GM19351 (cell line): ENCODE measurements around the gene EI24.
"Not testable (repeated sequence)": the region's sequence is repeated elsewhere in the genome, so short reads cannot be mapped to it uniquely, and the experiment has no call there.

ENCODE experiments used
- ATAC-seq: cut with Tn5 transposase; IDR thresholded peaks from one replicate; pipeline ENCODE4 v1.9.1; 2021; ENCODE audit warnings: mild to moderate bottlenecking, moderate library complexity; ENCODE audit not compliant: unreplicated experiment

Gene EI24

GRCh38 chr11:125568970-125569914 lies at the start of gene EI24:
EI24 (plus strand) TSS chr11:125569477; CDS start chr11:125572528, 3,051 bp downstream.
- ATAC-seq, result peak; percentile 93

- no peak for ATAC-seq
Measured at GRCh38 chr11:125519860-125520834, 49.1 kb upstream of the EI24 start.

DNA sequence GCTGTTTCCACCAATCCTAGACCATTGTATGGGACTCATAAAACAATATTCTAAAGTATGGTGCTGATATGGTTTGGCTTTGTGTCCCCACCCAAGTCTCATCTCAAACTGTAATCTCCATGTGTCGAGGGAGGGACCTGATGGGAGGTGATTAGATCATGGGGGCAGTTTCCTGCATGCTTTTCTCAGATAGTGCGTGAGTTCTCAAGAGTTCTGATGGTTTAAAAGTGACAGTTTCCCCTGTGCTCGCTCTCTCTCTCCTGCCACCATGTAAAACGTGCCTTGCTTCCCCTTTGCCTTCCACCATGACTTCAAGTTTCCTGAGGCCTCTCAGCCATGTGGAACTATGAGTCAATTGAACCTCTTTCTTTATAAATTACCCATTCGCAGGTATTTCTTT lies 44.0 kb upstream of the EI24 start:
- ATAC-seq, result no peak

GRCh38 chr11:125532668-125533067 lies 36.6 kb upstream of the EI24 start:
- ATAC-seq, result no peak

DNA sequence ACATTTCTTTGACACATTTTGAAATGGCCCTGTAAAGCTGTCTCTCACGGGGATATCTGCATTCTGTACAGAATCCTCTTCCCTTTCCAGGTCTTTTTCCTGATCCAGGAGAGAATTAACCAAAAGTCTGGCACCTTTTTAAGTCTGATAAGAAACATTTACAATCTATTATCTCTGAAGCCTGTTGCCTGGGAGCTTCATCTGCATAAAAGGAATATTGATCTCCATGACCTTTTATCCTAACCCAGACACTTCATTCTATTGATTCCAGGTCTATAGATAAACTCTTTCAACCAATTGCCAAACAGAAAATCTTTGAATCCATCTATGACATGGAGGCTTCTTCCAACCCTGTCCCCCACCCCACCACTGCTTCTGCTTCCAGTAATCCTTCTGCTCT lies 33.7 kb upstream of the EI24 start:
- ATAC-seq, result no peak

- ATAC-seq, result not testable (repeated sequence)
Measured at GRCh38 chr11:125536834-125537233, 32.4 kb upstream of the EI24 start.

- ATAC-seq, result no peak
Measured at GRCh38 chr11:125542709-125543108, 26.6 kb upstream of the EI24 start.

- no peak for ATAC-seq
Measured at GRCh38 chr11:125550780-125551179, 18.5 kb upstream of the EI24 start.

- no peak for ATAC-seq
Measured at GRCh38 chr11:125551835-125552342, 17.4 kb upstream of the EI24 start.

- ATAC-seq, result no peak
Measured at GRCh38 chr11:125552927-125553326, 16.4 kb upstream of the EI24 start.

- ATAC-seq, result no peak
Measured at GRCh38 chr11:125553357-125553756, 15.9 kb upstream of the EI24 start.

- ATAC-seq, result no peak
Measured at GRCh38 chr11:125554038-125554437, 15.2 kb upstream of the EI24 start.

GRCh38 chr11:125559888-125560287 lies 9.4 kb upstream of the EI24 start:
- ATAC-seq, result no peak

- ATAC-seq, result no peak
Measured at GRCh38 chr11:125561924-125562323, 7.4 kb upstream of the EI24 start.

GRCh38 chr11:125562430-125562829 lies 6.8 kb upstream of the EI24 start:
- ATAC-seq, result no peak

DNA sequence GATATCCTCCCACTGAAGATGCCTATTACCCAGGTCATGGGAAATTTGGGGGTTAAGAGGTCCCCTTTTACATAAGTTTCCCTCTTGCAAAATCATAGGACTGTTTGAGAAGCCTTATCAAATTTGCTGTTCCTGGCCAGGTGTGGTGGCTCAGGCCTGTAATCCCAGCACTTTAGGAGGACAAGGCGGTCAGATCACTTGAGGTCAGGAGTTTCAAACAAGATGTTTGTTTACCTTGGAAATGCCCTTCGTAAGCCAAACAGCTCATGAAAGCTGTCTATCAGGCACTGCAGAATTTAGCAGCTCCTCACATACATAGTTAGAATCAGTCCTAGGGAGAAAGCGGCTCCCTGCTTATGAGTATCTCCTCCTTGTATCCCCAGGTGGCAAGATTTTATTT lies 4.9 kb upstream of the EI24 start:
- no peak for ATAC-seq

DNA sequence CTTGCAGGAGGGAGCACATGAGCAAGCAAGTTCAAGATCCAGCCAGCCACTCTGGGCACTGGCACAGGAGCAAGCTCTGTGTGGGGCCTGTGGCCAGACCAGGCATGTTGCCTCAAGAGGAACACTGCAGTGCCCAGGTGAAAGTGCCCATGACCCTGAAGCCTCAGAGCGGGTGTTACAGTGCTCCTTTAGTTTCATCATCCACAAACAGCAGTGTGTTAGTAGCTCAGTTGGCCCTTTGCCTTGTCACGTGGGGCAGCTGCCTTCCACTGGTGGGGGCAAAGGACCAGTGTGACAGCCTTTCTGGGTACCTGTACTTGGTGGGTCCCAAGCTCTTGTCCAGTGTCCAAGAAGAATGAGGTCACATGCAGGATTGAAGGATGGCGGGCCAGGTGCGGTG lies 3.0 kb upstream of the EI24 start:
- ATAC-seq, result no peak

DNA sequence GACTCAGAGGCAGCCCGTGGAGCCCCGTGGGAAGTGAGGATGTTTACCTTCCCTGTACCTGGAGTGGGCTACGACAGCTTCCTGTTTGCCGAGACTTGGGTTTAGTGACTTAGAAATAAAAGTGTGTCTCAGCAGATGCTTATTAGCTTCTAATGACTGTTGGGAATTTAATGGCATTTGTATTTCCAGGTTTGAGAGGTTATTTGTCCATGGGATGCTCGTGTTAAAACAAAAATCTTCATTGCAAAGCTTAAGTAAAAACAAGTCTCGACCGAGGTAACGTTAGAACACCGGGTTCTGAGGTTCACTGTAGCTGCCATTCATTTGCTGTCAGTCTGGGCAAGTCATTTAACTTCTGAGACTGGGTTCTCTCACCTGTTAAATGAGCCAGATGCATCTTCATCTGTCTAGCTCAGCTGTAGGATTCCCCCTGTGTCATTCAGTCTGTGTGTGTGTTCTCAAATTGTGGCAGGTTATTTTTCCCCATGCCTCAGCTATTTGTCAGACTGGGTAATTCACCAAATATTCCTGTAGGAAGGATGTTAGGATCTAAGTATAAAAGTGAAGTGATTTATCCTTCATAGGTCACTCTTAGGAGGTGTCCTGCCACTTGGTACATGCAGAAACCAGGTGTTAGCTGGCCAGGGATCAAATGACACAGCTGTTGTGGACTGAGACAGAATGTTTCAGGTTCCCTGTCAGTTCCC lies 791 bp downstream of the EI24 start:
- peak; percentile 34 for ATAC-seq

DNA sequence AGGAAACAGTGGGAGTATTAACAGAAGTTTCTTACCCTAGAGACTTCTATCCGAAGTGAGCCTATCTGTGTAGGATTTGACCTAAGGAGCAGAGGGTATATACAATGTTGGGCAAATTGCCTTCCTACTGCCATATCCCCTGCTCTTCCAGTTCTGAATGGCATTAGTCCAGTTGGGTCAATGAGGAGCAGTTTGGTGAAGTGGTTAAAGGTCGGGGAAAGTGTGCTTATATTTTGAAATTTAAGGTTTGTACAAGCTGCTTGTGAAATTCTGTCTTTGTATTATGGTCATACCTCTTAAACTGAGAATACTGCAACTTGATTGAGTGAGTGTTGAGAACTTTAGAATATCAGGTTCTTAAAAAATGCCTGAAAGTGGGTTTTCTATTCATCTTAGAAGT lies 1.7 kb downstream of the EI24 start:
- no peak for ATAC-seq

- no peak for ATAC-seq
Measured at GRCh38 chr11:125572916-125573315, 3.6 kb downstream of the EI24 start.

DNA sequence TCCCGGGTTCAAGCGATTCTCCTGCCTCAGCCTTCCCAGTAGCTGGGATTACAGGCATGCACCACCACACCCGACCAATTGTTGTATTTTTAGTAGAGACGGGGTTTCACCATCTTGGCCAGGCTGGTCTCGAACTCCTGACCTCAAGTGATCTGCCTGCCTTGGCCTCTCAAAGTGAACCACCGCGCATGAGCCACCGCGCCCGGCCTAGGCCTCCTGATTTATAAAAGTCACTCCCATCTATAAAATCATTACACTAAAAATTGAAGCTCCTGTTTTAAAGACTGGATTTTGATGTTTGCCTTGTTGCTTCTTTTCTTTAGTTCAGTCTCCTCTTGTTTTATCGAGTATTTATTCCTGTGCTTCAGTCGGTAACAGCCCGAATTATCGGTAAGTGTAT lies 7.9 kb downstream of the EI24 start:
- ATAC-seq, result not testable (repeated sequence)
